Gastroesophageal sphincter (tissue), 4 donors: ENCODE measurements around the gene CASTOR1. TPM values are rescaled to one million over a fixed set of nuclear protein-coding genes. Genes with fewer than 3 reads are reported as not detected.
A peak's percentile ranks its signal among the peaks of the same experiment; 100 is the strongest.

ENCODE experiments used
- ATAC-seq: fragments of 150-250 bp; one replicate; pipeline ENCODE4 v1.9.1; 2016; ENCODE audit warnings: mild to moderate bottlenecking, moderate library complexity
- H3K27ac ChIP-seq, 4 donors: fragments of 200-600 bp; sonication (generic) in 3 of 4; 1 replicate in 3 of 4; 2 replicates in 1 of 4; pipeline ENCODE4 v1.5.1; 2016 to 2019
- H3K27me3 ChIP-seq: fragments of 200-600 bp; sonication (generic); one replicate; pipeline ENCODE4 v1.5.1; 2019
- H3K36me3 ChIP-seq, 2 donors: fragments of 200-600 bp; sonication (generic); one replicate each; pipeline ENCODE4 v1.5.1; 2019; ENCODE audit warnings: control low read depth in 1 of 2
- H3K4me1 ChIP-seq, 3 donors: fragments of 200-600 bp; sonication (generic); 1 replicate in 2 of 3; 2 replicates in 1 of 3; pipeline ENCODE4 v1.5.1; 2016 to 2019; ENCODE audit warnings: control low read depth in 2 of 3
- H3K4me3 ChIP-seq, 2 donors: fragments of 200-600 bp; sonication (generic); one replicate each; pipeline ENCODE4 v1.5.1; 2019; ENCODE audit warnings: mild to moderate bottlenecking in 1 of 2, moderate library complexity in 1 of 2
- H3K9me3 ChIP-seq, 3 donors: fragments of 200-600 bp; sonication (generic); one replicate each; pipeline ENCODE4 v1.5.1; 2017 to 2019; ENCODE audit warnings: control low read depth in 2 of 3
- CTCF ChIP-seq, 4 experiments: fragments of 200-600 bp in 2 of 4; fragments of 450-650 bp in 2 of 4; sonication (generic) in 1 of 4; IDR thresholded peaks; one replicate each; pipeline ENCODE4 v1.5.1; 2017 to 2019; ENCODE audit warnings: antibody characterized with exemption in 4 of 4, mild to moderate bottlenecking in 2 of 4, moderate library complexity in 2 of 4
- EP300 ChIP-seq: sonication (generic); formaldehyde crosslinking; IDR thresholded peaks from one replicate; pipeline ENCODE4 v1.6.1; 2017; ENCODE audit warnings: antibody characterized with exemption, mild to moderate bottlenecking
- POLR2A ChIP-seq, 2 donors: fragments of 450-650 bp; IDR thresholded peaks; one replicate each; pipeline ENCODE4 v1.6.1; 2017; ENCODE audit warnings: antibody characterized with exemption in 2 of 2, mild to moderate bottlenecking in 2 of 2, moderate library complexity in 1 of 2
- POLR2AphosphoS5 ChIP-seq: sonication (generic); formaldehyde crosslinking; IDR thresholded peaks from one replicate; pipeline ENCODE4 v1.6.1; 2017; ENCODE audit warnings: antibody characterized with exemption
- WGBS, 2 donors: methylation state at CpG; one replicate each; pipeline ENCODE4 v1.1.5; 2018; ENCODE audit warnings: low coverage in 1 of 2; 5-methylcytosine and 5-hydroxymethylcytosine counted together
- total RNA-seq, 4 donors: library from RNA; depleted of rRNA; stranded (reverse); fragments of >200 nt; gene quantifications; one replicate each; pipeline ENCODE4 v1.1.0, GENCODE V29; 2016

Gene CASTOR1
- total RNA-seq, 4 donors from 2014 or later, result 12.9 to 17.1 (median 16.2) TPM

DNA sequence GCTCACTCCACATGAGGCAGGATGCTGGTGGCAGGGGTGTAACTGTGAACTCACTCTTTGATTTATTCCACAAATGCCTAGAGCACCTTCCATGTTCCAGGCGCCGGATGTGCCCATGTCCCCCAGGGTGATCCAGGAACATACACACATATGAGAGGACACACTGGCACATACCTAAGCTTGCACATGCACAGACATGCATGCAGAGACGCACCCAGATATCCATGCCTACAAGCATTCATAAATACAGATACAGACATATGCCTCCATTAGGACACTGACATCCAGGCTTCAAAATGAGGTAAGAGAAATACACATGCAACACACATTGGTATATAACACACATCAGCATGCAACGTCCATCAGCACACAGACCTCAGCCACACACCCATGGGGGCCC is 27.2 kb downstream of the CASTOR1 start:
- TF ChIP-seq POLR2AphosphoS5, result no peak
- no peak for TF ChIP-seq POLR2A (IDR thresholded peaks at IDR 0.05)
- TF ChIP-seq EP300, result no peak
- TF ChIP-seq CTCF (IDR thresholded peaks at IDR 0.05), result no peak
- no peak for ATAC-seq

DNA sequence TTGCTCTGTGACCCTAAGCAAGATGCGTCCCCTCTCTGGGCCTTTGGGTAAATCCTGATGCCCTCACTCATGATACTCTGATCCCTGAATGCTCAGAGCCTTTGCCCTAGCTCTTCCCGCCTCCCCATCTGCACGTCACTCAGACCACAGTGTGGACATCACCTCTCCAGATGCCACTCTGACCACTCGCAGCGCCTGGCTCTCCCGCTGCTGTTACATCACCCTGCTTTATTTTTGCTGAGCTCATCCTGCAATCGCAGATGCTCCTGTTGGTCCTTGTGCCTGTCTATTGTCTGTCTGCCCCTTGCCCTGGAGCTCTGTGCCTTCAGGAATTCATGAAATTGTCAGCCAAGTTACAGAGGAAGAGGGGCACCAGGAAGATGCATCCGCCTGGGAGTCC is 28.2 kb downstream of the CASTOR1 start:
- WGBS, 2 donors, result 83 to 90% methylated on average over 2 to 6 of the region's 8 CpGs
- ATAC-seq, result no peak
- no peaks in the 10 kb centered on the region for H3K9me3 ChIP-seq
- H3K36me3 ChIP-seq, result no peaks in the 10 kb centered on the region
- H3K4me3 ChIP-seq, result no peak overlapping the region
- peaks cover 10% of the 10 kb centered on the region for H3K27me3 ChIP-seq
- no peak for TF ChIP-seq POLR2AphosphoS5
- TF ChIP-seq POLR2A (IDR thresholded peaks at IDR 0.05), result no peak
- no peak for TF ChIP-seq EP300
- TF ChIP-seq CTCF (IDR thresholded peaks at IDR 0.05), result no peak
- H3K27ac ChIP-seq, result no peak overlapping the region
- H3K4me1 ChIP-seq, result peaks cover 0 to 13% (median 6%) of the 10 kb centered on the region in 3 donors

More for the DNA sequence above, 27.2 kb downstream of the CASTOR1 start:
- peaks cover 10% of the 10 kb centered on the region for H3K27me3 ChIP-seq
- no peaks in the 10 kb centered on the region for H3K36me3 ChIP-seq
- no peak overlapping the region for H3K4me3 ChIP-seq
- no peak overlapping the region for H3K27ac ChIP-seq
- 44 to 83% methylated on average over 1 of the region's 4 CpGs for whole genome bisulfite sequencing, 2 donors
- no peaks in the 10 kb centered on the region for H3K9me3 ChIP-seq
- peaks cover 0 to 9% (median 6%) of the 10 kb centered on the region in 3 donors for H3K4me1 ChIP-seq

DNA sequence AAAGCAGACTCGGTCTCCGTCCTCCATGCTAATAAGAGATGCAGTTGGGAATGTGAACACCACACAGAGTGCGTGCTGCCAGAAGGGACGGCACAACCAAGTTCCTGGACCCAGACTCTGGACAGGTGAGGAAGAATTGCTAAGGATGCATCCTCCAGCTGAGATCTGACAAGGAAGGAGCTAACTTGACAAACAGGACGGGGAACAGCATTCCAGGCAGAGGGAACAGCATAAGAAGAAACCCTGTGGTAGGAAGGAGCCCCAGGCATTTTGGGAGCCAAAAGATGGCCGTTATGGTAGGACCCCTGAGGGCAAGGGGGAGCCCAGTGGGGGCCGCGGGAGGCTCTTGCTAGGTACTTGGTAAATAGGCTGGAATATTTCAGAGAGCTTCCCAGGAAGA is 28.6 kb downstream of the CASTOR1 start:
- no peak for ATAC-seq
- TF ChIP-seq EP300, result no peak
- TF ChIP-seq POLR2A (IDR thresholded peaks at IDR 0.05), result no peak
- no peak for TF ChIP-seq POLR2AphosphoS5
- TF ChIP-seq CTCF (IDR thresholded peaks at IDR 0.05), result no peak
- Histone ChIP-seq H3K36me3 (no peaks in the 10 kb centered on the region), H3K9me3 (no peaks in the 10 kb centered on the region), H3K27me3 (peaks cover 10% of the 10 kb centered on the region), H3K4me1 (peaks cover 0 to 18% (median 6%) of the 10 kb centered on the region in 3 donors), H3K27ac (no peak overlapping the region), H3K4me3 (no peak overlapping the region)
- 73 to 76% methylated on average over 2 to 6 of the region's 8 CpGs for WGBS, 2 donors

DNA sequence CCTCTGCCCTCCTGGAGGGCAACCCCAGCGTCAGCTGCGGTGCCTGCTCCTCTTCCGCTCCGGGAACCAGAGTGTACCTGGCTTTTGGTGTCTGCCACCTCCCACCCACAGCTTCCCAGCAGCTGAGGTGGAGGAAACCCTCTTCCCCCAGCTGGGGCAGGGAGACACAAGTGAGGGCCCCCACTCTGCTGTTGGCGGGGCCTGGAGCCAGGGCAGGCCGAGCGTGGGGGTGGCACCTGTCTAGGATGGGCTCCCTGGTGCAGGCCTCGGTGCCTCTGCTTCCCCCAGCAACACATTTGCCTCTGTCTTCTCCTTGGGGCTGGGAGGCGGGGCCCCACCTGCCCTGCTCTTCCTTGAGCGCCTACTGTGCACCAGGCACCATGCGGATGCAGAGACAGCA is 29.0 kb downstream of the CASTOR1 start:
- no peaks in the 10 kb centered on the region for H3K36me3 ChIP-seq
- no peak for ATAC-seq
- peaks cover 0 to 18% (median 6%) of the 10 kb centered on the region in 3 donors for H3K4me1 ChIP-seq
- H3K27me3 ChIP-seq, result peaks cover 10% of the 10 kb centered on the region
- 100% methylated on average over 4 of the region's 11 CpGs; no CpG with 5 or more reads in 1 of the 2 donors for WGBS, 2 donors
- no peak for TF ChIP-seq POLR2AphosphoS5
- no peak for TF ChIP-seq EP300
- no peak for TF ChIP-seq CTCF (IDR thresholded peaks at IDR 0.05)
- TF ChIP-seq POLR2A (IDR thresholded peaks at IDR 0.05), result no peak
- no peak overlapping the region for H3K27ac ChIP-seq
- no peaks in the 10 kb centered on the region for H3K9me3 ChIP-seq
- H3K4me3 ChIP-seq, result no peak overlapping the region

GRCh38 chr22:30254314-30254713 is 35.0 kb downstream of the CASTOR1 start:
- Histone ChIP-seq H3K4me3 (no peak overlapping the region), H3K4me1 (peaks cover 0 to 29% (median 10%) of the 10 kb centered on the region in 3 donors), H3K27ac (peak overlapping the region in 1 of 4 donors; percentile 32), H3K9me3 (no peaks in the 10 kb centered on the region), H3K27me3 (peaks cover 11% of the 10 kb centered on the region), H3K36me3 (no peaks in the 10 kb centered on the region)
- TF ChIP-seq POLR2AphosphoS5 (no peak), CTCF (IDR thresholded peaks at IDR 0.05) (no peak), EP300 (no peak), POLR2A (IDR thresholded peaks at IDR 0.05) (no peak)
- ATAC-seq, result no peak
- no CpG with 5 or more reads among the region's 6 CpGs for WGBS, 2 donors
